Choroid plexus epithelial cell (primary cell): ENCODE measurements around the gene ZNF516.

Source experiments
- DNase-seq: peaks from one replicate; pipeline ENCODE4 v3.0.0-alpha.2; 2010; ENCODE audit warnings: low read depth
- H3K4me3 ChIP-seq: 2 replicates; pipeline ENCODE4 v1.5.1; 2011; ENCODE audit warnings: low read depth, mild to moderate bottlenecking, control low read depth, low read length, moderate library complexity
- TF ChIP-seq, protein P1 (sequence below): conservative IDR thresholded peaks from 2 replicates; pipeline ENCODE4 v1.5.1; 2011; ENCODE audit warnings: low read depth, mild to moderate bottlenecking, control low read depth, inconsistent platforms, low read length, moderate library complexity

The ZNF516 gene

GRCh38 chr18:76486038-76486437 lies 9.0 kb downstream of the ZNF516 start:
- TF ChIP-seq, protein P1, sequence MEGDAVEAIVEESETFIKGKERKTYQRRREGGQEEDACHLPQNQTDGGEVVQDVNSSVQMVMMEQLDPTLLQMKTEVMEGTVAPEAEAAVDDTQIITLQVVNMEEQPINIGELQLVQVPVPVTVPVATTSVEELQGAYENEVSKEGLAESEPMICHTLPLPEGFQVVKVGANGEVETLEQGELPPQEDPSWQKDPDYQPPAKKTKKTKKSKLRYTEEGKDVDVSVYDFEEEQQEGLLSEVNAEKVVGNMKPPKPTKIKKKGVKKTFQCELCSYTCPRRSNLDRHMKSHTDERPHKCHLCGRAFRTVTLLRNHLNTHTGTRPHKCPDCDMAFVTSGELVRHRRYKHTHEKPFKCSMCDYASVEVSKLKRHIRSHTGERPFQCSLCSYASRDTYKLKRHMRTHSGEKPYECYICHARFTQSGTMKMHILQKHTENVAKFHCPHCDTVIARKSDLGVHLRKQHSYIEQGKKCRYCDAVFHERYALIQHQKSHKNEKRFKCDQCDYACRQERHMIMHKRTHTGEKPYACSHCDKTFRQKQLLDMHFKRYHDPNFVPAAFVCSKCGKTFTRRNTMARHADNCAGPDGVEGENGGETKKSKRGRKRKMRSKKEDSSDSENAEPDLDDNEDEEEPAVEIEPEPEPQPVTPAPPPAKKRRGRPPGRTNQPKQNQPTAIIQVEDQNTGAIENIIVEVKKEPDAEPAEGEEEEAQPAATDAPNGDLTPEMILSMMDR: no peak
- no peak overlapping the region for H3K4me3 ChIP-seq

GRCh38 chr18:76484749-76485387 lies 10.2 kb downstream of the ZNF516 start:
- TF ChIP-seq, protein P1: no peak
- no peak overlapping the region for H3K4me3 ChIP-seq
- DNase-seq: no peak

More at GRCh38 chr18:76486038-76486437, 9.0 kb downstream of the ZNF516 start:
- no peak for DNase-seq

DNA sequence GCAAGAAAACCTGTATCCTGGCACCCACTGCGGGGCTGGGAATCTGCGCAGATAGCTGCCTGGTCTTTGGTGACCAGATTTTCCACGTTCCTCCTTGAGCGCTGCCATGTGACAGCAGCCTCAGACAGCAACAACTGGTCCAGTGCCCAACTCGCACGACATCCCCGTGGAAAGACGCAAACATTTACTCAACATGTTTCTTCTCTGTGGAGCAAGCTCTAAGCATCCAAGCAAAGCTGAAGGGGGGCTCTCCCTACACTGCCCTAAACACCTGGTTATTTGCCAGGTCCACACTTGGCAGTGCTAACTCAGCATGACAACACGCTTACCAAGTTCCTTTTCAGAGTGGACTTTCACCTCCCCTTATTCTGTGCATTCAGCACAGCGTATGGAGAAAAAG lies 11.3 kb downstream of the ZNF516 start:
- no peak overlapping the region for H3K4me3 ChIP-seq
- TF ChIP-seq, protein P1: no peak
- no peak for DNase-seq

DNA sequence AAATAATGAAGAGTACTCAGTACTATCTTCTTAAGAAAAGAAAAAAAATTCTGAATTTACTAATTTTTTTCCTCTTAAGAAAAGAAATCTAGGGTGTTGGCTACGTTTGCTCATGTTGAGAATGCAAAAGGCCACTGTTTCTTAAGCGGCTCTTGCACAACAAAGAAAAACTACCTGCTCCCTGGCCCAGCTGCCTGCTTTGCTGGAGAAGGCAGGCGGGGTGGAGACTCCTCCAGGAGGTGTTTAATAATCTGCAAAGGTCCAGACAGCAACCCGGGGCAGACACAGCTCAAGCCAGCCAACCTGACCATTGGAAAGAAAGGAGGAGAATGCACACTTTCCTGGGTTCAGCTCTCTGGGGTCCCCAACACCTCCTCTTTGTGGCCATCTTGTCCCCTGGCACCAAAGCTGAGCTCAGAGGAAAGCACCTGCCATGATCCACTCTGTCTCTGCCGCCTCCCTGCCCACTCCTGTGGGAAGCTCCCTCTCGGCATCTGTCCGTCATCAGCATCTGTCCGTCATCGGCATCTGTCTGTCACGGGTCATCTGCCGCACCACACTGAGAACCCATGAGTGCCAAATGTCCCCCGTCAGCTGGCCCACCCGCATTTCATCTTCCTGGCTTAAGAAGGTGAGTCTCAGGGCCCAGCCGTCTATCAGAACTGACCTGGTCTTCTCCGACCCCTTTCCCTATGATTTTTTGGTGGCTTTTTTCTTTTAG lies 11.9 kb downstream of the ZNF516 start:
- H3K4me3 ChIP-seq: no peak overlapping the region
- DNase-seq: no peak
- TF ChIP-seq, protein P1: no peak

- H3K4me3 ChIP-seq: no peak overlapping the region
- DNase-seq: no peak
- TF ChIP-seq, protein P1: no peak
Measured at GRCh38 chr18:76482267-76482666, 12.8 kb downstream of the ZNF516 start.

DNA sequence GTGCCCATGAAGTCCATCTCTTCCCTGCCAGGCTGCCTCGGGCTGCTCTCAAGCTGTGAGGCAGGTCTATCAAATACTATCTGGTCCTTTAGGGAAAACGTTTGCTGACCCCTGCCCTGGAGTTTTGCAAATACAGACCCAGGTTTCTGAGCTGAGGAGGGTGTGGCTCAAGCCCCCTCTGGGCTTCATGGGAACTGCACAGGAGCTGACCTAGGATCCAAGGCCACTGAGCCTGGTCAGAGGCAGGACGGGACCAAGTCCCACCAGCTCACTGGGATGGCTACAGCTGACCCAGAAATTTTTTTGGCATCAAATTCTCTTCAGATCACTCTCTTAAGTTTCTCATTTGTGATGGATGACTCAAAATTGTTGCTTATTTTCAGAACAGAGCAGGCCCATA lies 14.1 kb downstream of the ZNF516 start:
- TF ChIP-seq, protein P1: peak; percentile 28
- DNase-seq: no peak
- no peak overlapping the region for H3K4me3 ChIP-seq
